NCI-H69 (cell line): Measurements from ENCODE around the gene MSN.

Experiments
- DNase-seq: peaks from one replicate; lab custom pipeline; 2025; lab: John Stamatoyannopoulos, UW

Gene MSN

DNA sequence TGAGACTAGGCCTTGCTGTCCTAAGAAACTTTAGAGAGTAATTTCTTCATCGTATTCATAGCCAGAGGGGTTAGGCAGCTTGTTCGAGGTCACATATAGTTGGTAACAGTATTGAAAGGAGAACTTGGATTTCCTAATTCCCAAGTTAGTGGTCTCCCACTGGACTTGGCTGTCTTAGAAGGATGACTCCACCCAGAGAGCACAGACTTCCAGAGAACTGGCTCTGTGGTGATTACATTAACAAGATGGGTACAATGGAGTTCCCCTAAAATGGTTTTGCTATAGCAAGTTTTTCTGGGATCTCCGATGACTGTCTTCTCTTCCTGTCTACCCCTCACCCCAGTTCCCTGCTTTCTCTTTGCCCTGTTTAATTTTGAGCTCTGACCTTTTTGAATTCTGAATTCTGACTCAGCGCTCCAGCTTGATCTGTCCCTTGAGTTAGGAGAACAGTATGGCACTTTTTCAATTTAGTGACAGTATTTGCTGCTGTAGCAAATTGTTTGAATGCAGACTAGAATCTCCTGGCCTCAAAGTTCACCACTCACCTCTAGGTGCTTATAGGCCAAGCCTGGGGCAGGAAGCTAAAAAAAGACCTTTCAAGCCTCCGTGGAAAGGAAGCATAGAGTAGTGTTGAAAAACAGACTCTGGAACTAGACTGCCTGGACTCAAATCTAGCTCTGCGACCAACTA is 6.9 kb downstream of the MSN start:
- no peak for DNase-seq

DNA sequence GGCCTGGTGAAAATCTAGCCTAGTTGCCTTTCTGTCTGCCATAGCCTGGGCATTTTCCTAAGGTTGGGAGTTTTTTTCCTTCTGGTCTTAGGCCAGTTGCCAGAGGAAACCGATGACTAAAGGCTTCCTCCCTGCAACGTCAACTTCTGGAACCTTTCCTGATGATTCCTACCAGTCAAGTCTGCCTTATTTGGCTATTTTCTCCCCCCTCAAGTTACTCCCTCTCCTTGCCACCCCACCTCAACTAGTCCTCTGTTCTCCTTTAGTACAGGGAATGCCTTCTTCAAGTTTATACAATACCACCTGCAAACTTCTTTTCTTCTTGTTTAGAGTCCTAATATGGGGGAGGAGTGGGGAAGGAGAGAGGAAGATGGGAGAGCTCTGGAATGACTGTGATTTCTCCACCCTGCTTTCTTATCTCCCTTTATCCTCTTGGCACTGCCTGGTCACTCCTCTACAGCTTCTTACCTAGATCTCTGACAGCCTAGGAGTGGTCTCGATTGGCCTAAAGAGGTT is 10.6 kb downstream of the MSN start:
- DNase-seq: no peak

DNA sequence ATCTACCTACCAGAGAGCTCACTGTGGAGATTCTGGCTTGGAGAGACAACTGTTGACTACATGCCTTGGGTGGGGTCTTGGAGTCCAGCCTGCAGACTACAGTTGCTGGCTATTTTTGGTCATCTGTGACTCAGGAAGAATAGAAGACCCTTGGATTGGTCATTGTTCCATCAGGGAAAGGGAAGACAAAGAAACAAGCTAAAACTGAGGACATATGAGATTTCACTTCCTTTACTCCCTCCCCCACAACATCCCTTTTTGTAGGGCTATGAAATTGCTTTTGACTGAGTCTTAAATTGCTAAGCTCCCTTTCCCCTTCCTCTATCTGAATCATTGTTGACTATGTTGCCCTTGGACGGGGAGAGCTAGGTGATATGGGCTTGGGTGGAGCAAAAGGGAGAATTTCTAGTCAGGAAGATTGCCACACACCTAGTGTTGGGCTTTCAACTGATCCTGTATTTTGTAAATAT is 11.7 kb downstream of the MSN start:
- no peak for DNase-seq

DNA sequence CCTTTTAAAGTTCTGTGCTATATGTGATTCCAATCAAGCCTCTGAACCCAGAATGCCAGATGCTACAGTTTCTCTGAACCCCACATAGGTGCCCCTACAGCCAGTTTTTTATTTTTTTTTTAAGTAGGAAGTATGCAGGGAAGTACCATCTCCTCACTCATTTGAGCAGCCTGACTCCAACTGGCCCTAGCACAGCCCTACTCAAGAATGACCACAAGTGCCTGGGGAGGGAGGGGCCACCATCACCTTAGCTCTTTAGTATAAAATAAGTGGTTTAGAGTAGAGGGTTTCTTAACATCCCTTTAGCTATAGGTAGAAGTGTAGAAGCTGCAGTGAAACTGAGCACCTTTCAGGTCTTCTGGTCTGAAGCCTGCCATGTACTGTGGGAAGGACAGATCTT is 14.4 kb downstream of the MSN start:
- no peak for DNase-seq

DNA sequence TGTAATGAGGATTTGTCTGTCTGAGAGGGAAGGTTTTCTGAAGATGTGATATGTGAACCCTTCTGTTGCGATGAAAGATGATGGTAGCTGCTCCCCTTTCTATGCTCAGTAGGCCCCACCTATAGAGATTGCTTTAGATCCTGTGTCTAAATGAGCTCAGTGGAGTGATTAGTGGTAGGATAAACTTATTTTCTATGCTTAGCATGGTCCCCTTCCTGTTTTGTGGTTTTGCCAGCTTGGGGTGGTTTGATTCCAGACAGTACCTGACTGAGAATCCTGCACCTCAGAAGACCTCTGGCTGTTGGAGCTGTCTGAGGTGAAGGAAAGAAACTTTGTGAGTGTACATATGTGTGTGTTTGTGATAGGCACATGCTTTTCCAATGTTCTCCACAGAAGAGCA is 17.7 kb downstream of the MSN start:
- DNase-seq: no peak

DNA sequence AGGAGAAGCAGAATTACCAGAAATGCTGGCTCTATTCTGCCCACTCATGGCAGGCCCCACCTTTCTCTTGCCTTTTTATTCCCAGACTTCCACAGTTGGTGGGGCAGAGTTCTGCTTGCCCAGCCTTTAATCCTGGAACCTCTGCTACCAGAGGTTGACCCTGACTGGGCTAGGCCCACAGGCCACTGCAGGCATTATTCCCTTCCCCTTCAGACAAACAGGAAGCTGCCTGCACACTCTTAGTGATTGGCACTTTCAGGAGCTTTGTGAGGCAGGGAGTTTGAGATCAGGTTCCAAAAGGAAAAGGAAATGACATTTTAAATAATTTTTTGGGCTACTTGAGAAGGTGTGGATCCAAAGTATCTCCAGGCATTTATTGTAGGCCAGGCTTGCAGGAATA is 18.8 kb downstream of the MSN start:
- DNase-seq: no peak

DNA sequence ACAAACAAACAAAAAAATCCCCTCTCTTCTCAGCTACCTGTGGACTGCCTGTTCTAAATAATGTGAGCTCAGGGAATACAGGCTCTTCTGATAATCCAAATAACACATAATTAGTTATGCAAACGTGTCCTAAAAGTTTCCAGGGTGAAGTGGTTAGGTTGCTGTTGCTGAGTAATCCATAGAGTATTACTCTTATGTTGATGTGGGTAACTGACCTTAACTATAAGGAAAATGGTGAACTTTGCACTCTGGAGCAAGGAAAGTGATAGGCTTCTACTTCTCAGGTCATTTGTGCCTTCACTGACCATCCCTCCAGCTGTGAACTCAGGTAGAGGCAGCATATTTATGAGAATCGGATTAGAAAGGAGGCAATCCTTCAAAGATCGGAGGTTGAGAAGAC is 19.9 kb downstream of the MSN start:
- no peak for DNase-seq

DNA sequence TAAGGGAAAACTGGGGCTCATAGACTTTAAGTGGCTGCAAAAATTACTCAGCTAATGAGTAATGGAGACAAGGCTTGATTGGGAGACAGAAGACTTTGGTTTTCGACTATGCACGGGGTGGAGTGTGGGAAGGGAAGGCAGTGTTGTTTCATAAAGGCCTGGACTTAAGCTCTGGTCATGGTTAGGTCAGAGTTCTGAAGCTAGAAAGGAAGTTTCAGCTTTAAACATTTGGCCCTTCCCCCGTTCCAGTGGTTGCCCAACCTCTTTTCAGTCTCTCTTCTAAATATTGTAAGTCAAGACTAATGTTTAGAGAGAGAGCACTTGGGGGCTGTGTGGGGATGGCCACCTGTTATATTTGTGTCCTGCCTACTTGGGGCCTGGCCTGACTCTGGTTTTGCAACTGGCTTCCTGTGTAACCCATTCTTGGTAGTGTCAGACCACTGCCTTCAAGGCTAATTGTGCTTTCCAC is 21.0 kb downstream of the MSN start:
- DNase-seq: no peak

DNA sequence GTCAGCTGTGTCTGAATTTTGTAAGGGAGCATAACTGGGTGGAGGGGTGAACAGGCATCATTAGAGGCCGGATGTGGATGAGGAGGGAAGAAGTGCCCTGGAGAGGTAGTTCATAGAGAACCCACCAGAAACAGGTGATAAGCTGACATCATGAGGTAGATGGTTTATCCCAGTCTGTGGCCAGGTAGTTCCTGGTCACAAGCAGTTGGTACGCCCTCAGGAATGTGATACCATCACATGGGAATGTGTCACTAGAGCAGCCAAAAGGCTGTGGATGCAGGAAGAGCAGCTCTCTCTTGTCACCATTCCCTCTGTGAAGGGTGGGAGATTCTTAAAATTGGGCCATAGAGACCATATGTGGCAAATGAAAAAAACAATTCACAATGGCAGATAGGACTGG is 21.9 kb downstream of the MSN start:
- DNase-seq: no peak

DNA sequence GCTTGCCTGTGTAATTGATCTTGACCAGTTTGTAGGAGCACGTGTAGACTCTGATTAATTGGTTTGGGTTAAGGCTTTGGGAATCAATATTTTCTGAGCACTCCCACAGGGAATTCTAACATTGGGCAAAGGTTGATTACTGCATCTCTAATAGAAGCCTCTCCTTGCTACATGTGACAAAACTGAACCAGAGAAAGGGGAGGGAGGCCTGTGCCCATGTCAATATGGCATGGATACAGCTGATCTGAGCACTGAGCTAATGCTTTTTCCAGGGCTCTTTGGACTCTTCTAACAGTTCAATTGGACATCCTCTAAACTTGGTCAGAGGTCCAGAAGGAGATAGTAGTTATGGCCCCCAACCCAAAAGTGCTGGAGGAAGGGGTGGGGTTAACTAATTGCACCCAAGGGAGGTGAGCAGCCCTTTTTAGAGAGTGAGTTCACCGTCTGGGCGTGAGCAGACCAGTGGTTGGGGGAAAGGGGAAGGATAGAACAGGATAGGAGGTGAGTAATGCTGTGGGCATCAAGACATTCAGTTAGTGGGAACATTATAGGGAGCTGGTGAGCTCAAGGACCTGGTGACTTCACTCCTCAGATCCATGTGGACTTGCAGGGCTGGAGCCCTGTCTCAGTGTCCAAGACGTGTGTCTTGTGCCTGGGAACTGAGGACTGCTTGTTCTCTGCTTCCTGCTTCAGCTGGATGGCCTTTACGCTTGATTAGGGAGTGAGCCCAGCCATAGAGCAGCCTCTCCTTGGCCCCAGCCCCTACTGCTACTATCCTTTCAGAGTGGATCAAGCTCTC is 22.8 kb downstream of the MSN start:
- DNase-seq: no peak

DNA sequence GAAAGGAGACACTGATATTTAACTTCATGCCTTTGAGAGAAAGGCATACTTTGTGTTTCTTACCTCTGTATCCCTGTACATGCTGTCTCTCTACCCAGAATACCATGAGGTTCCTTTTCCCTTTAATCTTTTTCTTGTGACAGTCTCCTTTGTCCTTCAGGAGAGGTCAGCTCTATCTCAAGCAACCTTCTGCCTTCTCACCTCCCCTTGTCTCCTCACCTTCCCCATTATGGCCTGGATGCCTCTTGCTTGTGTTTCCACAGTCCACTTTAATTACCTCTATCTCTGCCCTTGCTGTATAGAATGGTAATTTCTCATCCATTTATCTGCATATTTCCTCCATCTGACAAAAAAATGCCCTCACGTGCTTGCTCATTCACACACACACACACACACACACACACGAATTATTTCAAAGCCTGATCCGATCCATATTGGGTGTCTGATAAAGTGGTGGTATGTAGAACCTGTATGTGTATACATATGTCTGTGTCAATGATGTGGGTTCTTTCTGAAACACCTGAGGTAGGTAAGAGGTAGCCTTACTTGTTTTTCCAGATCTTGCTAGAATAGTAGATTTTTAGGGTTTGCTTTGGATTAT is 28.5 kb downstream of the MSN start:
- no peak for DNase-seq

DNA sequence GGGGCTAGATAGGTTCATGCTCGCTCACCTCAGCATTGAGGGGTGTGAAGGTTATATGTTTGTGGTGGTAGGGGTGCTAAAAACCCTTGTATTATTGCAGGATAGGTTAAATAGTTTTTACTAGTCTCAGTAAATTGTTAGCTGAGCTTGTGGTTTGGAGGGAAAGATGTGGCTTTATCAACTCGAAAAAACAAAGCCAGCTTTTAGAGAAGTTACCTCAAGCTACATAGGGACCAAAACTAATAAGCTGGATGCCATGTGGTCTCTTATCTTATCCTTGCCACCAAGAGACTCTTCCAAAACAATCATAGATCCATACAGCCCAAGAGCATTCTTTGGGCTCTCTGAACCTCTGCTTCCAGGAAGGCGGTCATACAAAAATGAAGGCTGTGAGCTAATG is 29.2 kb downstream of the MSN start:
- DNase-seq: no peak

DNA sequence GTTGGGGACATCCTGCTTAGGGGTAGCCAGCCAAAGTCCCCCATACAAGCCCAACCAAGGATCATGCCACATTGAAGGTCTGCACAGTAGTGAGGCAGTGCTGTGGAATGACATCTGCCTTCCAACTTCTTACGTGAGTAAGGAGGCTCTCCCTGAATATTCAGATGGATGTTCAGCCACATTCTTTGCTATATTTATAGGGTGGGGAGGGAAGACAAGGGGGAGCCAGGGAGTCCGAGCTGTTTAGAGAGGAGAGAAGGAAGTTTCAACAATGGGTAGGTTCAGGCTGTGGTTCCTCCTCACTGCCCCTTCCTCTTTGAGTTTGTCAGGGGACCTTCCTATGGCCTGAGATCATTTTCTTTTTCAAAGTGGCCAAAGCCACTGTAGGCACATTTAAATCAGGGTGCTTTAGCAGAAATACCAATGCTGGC is 29.8 kb downstream of the MSN start:
- DNase-seq: no peak

DNA sequence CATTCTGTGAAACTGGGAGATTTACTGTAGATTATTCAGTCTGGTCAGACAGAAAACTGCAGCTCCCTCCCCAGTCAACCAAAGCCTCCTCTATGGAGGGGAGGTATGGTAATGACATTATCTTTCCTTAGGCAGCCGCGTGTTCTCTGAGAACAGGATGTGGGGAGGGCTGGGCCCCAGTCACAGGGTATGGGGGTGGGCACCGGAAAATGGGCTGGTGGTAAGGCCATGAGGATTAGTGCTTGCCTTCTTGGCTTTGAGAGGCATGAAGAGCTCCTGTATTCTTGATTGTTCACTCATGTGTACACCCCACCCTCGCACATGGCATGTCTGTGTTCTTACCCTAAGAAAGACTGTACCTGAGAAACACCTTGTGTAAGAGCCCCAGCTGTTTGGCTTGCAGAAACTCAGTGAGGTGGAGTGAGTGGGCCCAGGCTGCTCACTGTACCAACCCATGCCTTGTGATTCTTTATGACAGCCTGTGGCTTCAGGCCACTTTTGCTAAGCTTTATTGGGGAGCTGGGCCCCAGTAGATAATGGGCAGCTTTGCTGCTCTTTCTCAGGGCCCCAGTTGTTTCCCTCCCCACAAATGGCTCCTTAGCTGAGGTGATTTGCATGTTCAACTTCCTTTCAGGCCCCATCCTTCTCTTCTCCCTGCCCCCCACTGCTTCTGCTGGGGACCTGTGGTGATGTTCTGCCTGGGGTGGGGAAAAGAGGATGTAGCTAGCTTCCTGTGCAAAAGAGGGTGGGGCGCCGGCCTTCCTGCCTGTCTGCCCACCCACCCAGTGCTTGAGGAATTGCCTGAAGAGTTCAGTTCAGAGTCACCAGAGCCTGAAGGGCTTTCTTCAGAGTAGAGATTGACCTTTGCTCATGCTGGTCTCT is 30.7 kb downstream of the MSN start:
- no peak for DNase-seq

DNA sequence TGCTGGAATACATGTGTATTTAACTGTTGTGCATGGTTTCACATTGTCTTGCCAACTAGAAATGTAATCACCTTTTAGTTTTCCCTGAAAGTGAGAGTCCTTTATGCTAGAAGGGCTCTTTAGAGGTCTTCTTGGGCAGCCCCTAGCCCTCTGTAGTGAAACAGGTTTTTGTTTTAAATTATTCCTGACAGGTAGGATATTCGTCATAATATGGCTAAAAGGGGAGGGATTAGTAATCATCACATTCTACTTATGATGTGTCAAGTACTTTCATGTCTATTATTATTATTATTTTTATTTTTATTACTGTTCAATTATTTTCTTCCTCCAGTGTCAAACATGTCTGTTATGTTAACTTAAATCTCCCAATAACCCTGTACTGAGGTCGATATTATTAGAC is 35.5 kb downstream of the MSN start:
- DNase-seq: no peak

DNA sequence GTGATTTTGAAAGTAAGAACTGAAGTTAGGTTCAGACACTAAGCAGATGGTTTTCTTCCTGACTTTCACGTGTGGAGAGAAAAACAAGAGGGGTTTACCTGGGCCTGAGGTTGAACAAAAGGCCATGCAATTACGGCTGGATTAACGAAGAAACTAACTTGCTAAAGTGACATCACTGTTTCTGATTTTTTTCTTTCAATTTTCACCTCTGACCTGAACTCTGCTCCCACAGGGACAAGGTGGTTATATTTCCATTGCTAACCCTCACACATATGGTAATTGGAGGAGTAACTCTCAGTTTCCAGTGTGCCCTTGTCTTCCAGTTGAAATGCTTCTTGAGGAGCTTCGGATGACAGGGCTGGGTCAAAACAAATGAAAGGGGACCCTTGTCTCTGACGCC is 38.0 kb downstream of the MSN start:
- DNase-seq: no peak

DNA sequence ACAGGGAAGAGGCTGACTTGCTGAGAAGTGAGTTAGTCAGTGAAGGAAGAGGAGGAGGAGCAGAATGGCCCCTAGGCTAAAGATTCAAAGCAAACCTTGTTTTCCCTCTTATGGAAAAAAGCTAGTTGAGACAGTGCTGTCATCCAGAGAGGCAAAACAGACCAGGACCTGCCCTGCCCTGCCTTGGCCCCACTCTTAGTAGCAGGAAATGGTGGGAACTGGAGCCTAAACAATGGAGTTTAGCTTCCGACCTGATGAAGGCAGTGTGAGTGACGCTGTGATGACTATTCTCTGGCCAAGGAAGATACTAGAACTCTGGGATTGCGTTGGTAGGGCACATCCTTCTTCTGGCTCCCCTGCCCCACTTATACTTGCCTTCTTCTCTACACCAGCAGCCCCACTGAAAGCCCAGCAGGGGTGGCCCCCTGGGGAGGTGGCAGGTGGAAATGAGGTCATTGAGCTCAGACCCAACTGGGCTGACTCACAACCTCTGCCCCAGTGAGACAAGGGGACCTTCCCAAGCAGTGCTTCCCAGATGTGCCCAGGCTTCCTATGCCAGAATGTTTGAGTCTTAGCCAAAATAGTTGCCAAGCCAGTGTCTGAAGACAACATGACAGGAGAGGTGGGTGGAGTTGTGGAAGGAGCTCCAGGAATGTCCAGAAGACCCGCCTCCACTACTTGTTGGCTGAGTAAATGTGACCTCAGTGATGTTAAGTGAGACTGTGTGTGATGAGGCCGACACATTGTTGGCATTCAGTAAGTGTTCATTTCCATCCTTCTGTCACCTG is 38.8 kb downstream of the MSN start:
- DNase-seq: no peak

DNA sequence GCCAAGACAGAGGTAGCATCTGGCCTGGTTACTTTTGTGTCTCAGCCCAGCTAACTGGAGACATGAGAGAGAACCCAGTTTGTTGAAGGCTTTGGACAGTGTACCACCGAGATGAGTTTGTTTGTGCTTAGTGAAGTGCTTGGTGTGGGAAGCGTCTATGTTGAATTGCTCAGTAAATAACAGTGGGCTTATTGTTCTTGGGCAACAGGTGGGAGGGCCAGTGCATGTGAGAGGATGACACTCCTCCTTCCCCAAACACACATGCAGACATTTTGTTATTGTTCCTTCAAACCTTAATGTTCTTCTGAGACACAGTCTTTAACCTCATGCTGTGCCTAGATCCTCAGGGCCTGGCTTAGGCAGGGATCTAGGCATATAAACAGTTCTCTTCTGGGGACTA is 39.7 kb downstream of the MSN start:
- DNase-seq: no peak

DNA sequence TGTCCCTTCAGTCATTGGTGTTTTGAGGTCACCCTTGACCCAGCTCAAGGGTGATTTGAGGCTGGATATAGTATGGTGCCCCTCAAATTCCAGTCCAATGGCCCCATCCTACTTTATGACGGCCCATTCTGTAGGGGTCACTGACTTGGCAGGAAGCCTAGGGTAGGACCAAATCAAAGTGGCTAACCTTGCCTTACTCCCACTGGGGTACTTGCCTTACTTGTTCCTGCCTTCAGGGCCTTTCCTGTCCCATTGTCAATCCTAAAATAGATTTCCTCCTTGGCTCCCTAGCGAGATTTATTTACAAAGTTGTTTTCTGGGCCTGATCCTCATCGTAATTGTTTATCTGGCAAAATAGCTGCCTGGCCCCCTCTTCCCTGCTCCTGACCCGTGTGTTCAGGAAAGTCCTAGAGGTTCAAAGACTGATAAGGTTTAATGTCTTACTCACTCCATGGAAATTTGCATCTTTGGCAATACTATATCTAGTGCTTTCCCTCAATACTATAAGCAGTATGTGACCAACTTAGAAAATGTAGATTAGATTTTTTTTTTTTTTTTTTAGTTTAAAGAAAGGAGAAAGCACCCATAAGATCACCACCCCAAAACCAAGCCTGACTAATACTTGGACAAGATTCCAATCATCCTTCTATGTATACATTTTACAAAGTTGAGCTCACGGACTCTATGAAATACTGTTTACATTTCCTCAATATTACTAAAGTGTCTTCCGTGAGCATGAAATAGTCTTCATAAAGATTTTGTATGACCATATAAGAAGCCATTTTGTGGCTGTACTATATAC is 44.8 kb downstream of the MSN start:
- DNase-seq: no peak

DNA sequence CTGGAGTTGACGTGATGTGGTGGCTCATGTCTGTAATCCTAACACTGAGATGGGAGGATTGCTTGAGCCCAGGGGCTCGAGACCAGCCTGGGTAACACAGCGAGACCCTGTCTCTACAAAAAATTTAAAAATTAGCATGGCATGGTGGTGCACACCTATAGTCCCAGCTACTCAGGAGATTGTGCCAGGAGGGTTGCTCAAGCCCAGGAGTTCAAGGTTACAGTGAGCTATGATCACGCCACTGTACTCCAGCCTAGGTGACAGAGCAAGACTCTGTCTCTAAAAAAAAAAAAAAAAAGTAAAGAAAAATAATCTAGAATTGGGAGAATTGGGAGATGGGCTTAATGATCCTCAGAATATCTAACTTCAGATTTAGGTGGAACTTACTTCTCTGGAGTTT is 51.1 kb downstream of the MSN start:
- no peak for DNase-seq
